H1 (cell line): Measurements from ENCODE around the gene PAQR4. TPM values are rescaled to one million over a fixed set of nuclear protein-coding genes. Genes with fewer than 3 reads are reported as not detected.

Experiments
- CTCF ChIA-PET: fragments of 300-600 bp; sonication (Branson Sonifier 250); formaldehyde crosslinking; loops from one replicate; lab custom pipeline; 2021; ENCODE audit not compliant: partially characterized antibody; lab: Charles Lee
- POLR2A ChIA-PET: fragments of 300-600 bp; sonication (Branson Sonifier 250); formaldehyde crosslinking; loops from one replicate; lab custom pipeline; 2021; ENCODE audit warnings: inconsistent platforms; ENCODE audit not compliant: partially characterized antibody; lab: Charles Lee
- DNase-seq, 2 experiments: peaks; one replicate each; pipeline versions ENCODE4 v3.0.0 to v3.0.0-alpha.2; 2010 to 2022; ENCODE audit warnings: low spot score in 2 of 2, low read depth in 1 of 2, mixed read lengths in 1 of 2
- FAIRE-seq: peaks from 2 replicates; lab custom pipeline; 2011; peaks lifted over from hg19 to GRCh38; lab: Jason Lieb, UNC
- H2AFZ ChIP-seq: 2 replicates; pipeline ENCODE4 v1.8.1; 2012; ENCODE audit warnings: low read length, inconsistent platforms
- H2AK5ac ChIP-seq: 2 replicates; pipeline ENCODE4 v1.6.1; 2013; ENCODE audit warnings: low read depth, low read length
- H2BK120ac ChIP-seq: replicated peaks from 2 replicates; pipeline ENCODE3; 2013; ENCODE audit warnings: low read depth, low read length, inconsistent platforms
- H2BK12ac ChIP-seq: 2 replicates; pipeline ENCODE4 v1.6.1; 2013; ENCODE audit warnings: low read depth, low read length
- H2BK15ac ChIP-seq: 2 replicates; pipeline ENCODE4 v1.6.1; 2013; ENCODE audit warnings: low read length
- H2BK20ac ChIP-seq: 2 replicates; pipeline ENCODE4 v1.6.1; 2013; ENCODE audit warnings: low read length
- H2BK5ac ChIP-seq: 2 replicates; pipeline ENCODE4 v1.6.1; 2013; ENCODE audit warnings: low read depth, low read length
- H3K14ac ChIP-seq: 2 replicates; pipeline ENCODE4 v1.6.1; 2013; ENCODE audit warnings: inconsistent platforms; ENCODE audit not compliant: insufficient read length
- H3K18ac ChIP-seq: 2 replicates; pipeline ENCODE4 v1.6.1; 2013; ENCODE audit warnings: low read length; ENCODE audit errors: extremely low read depth
- H3K23ac ChIP-seq: 2 replicates; pipeline ENCODE4 v1.6.1; 2013; ENCODE audit warnings: inconsistent platforms; ENCODE audit not compliant: insufficient read length
- H3K23me2 ChIP-seq: 2 replicates; pipeline ENCODE4 v1.6.1; 2013; ENCODE audit warnings: low read depth, low read length
- H3K27ac ChIP-seq: 2 replicates; pipeline ENCODE4 v1.6.1; 2011; ENCODE audit warnings: low read depth, low read length, inconsistent platforms
- H3K27me3 ChIP-seq, 4 experiments: replicated peaks in 1 of 4; 1 replicate in 1 of 4; 2 replicates in 3 of 4; pipeline versions ENCODE4 v1.6.1 to v1.8.1; 2011 to 2013; ENCODE audit warnings: low read length in 3 of 4, mild to moderate bottlenecking in 3 of 4, inconsistent platforms in 2 of 4, mixed read lengths in 2 of 4, moderate library complexity in 1 of 4; ENCODE audit not compliant: control insufficient read depth in 3 of 4, insufficient read depth in 3 of 4; ENCODE audit errors: extremely low read depth in 1 of 4
- H3K36me3 ChIP-seq, 4 experiments: 2 replicates each; pipeline versions ENCODE4 v1.6.1 to v1.8.1; 2011 to 2013; ENCODE audit warnings: mild to moderate bottlenecking in 4 of 4, low read length in 3 of 4, moderate library complexity in 2 of 4, control low read depth in 1 of 4, inconsistent platforms in 1 of 4; ENCODE audit not compliant: insufficient read depth in 4 of 4, control insufficient read depth in 2 of 4
- H3K4ac ChIP-seq: replicated peaks from 2 replicates; pipeline ENCODE3; 2013; ENCODE audit warnings: low read length, low read depth, mixed read lengths, inconsistent platforms; ENCODE audit not compliant: insufficient read length
- H3K4me1 ChIP-seq, 4 experiments: replicated peaks in 1 of 4; 1 replicate in 1 of 4; 2 replicates in 3 of 4; pipeline versions ENCODE4 v1.6.1 to v1.8.1; 2011 to 2013; ENCODE audit warnings: low read length in 3 of 4, inconsistent platforms in 2 of 4, mixed read lengths in 1 of 4; ENCODE audit not compliant: insufficient read depth in 4 of 4, control insufficient read depth in 3 of 4
- H3K4me2 ChIP-seq, 2 experiments: 2 replicates each; pipeline versions ENCODE4 v1.6.1 to v1.8.1; 2011 to 2013; ENCODE audit warnings: low read depth in 2 of 2, low read length in 2 of 2, control low read depth in 1 of 2, inconsistent platforms in 1 of 2, mild to moderate bottlenecking in 1 of 2; ENCODE audit not compliant: insufficient read depth in 1 of 2
- H3K4me3 ChIP-seq, 4 experiments: fragments of 200-600, 300-600 bp in 1 of 4; sonication (generic), shearing (Covaris generic), sonication (Bioruptor Twin) in 1 of 4; 2 replicates each; pipeline versions ENCODE4 v1.5.1 to v1.8.1; 2011 to 2016; ENCODE audit warnings: low read length in 4 of 4, low read depth in 3 of 4, control low read depth in 2 of 4, inconsistent platforms in 2 of 4, mild to moderate bottlenecking in 2 of 4, mixed read lengths in 1 of 4, moderate library complexity in 1 of 4; ENCODE audit not compliant: insufficient read depth in 2 of 4; ENCODE audit errors: extremely low read depth in 1 of 4
- H3K56ac ChIP-seq: replicated peaks from 2 replicates; pipeline ENCODE3; 2013; ENCODE audit warnings: low read depth, mild to moderate bottlenecking, mixed read lengths, low read length, inconsistent platforms; ENCODE audit not compliant: insufficient read length
- H3K79me1 ChIP-seq: 2 replicates; pipeline ENCODE4 v1.6.1; 2013; ENCODE audit warnings: low read depth, low read length, control low read depth
- H3K79me2 ChIP-seq, 2 experiments: 2 replicates each; pipeline versions ENCODE4 v1.6.1 to v1.8.1; 2012 to 2013; ENCODE audit warnings: low read length in 2 of 2, mild to moderate bottlenecking in 2 of 2, inconsistent platforms in 1 of 2; ENCODE audit not compliant: insufficient read depth in 2 of 2, control insufficient read depth in 1 of 2
- H3K9ac ChIP-seq, 4 experiments: replicated peaks in 1 of 4; 1 replicate in 1 of 4; 2 replicates in 3 of 4; pipeline versions ENCODE4 v1.6.1 to v1.8.1; 2011 to 2013; ENCODE audit warnings: low read depth in 3 of 4, low read length in 3 of 4, control low read depth in 2 of 4, mild to moderate bottlenecking in 2 of 4, moderate library complexity in 2 of 4, inconsistent platforms in 1 of 4; ENCODE audit errors: extremely low read depth in 1 of 4
- H3K9me3 ChIP-seq, 2 experiments: 2 replicates each; pipeline versions ENCODE4 v1.6.1 to v1.8.1; 2012 to 2013; ENCODE audit warnings: mild to moderate bottlenecking in 2 of 2, moderate library complexity in 2 of 2, control low read depth in 1 of 2, inconsistent platforms in 1 of 2, low read depth in 1 of 2, low read length in 1 of 2, mixed read lengths in 1 of 2; ENCODE audit not compliant: insufficient read depth in 2 of 2
- H4K20me1 ChIP-seq, 2 experiments: replicated peaks in 1 of 2; 2 replicates each; pipeline versions ENCODE3 to v1.8.1; 2011 to 2013; ENCODE audit warnings: inconsistent platforms in 2 of 2, low read length in 2 of 2, mild to moderate bottlenecking in 1 of 2; ENCODE audit not compliant: insufficient read depth in 2 of 2, control insufficient read depth in 1 of 2
- H4K5ac ChIP-seq: 2 replicates; pipeline ENCODE4 v1.6.1; 2013; ENCODE audit warnings: low read length, low read depth, mixed read lengths, inconsistent platforms; ENCODE audit not compliant: insufficient read length
- H4K8ac ChIP-seq: 2 replicates; pipeline ENCODE4 v1.8.0; 2013; ENCODE audit warnings: mild to moderate bottlenecking, moderate library complexity, low read length, inconsistent platforms; ENCODE audit not compliant: insufficient read depth; ENCODE audit errors: extremely low read depth
- H4K91ac ChIP-seq: replicated peaks from 2 replicates; pipeline ENCODE3; 2013; ENCODE audit warnings: low read length, mixed read lengths, inconsistent platforms; ENCODE audit not compliant: insufficient read length
- MAX ChIP-seq: IDR thresholded peaks from 2 replicates; pipeline ENCODE4 v1.6.1; 2012; ENCODE audit warnings: inconsistent platforms
- POLR2A ChIP-seq, 2 experiments: IDR thresholded peaks; 1 replicate in 1 of 2; 2 replicates in 1 of 2; pipeline ENCODE4 v1.6.1; 2011; ENCODE audit warnings: low read depth in 2 of 2, low read length in 2 of 2, mild to moderate bottlenecking in 2 of 2; ENCODE audit errors: control extremely low read depth in 1 of 2
- TAF7 ChIP-seq: optimal IDR thresholded peaks from 2 replicates; pipeline ENCODE3; 2011; ENCODE audit warnings: low read depth, mild to moderate bottlenecking, inconsistent platforms, low read length, moderate library complexity, borderline replicate concordance
- WGBS, 2 experiments: shearing (Covaris generic) in 1 of 2; methylation state at CpG; one replicate each; pipeline versions ENCODE4 v1.1.6 to v1.1.7; 2013 to 2015; ENCODE audit warnings: low lambda C conversion rate in 2 of 2, mixed read lengths in 2 of 2, inconsistent platforms in 1 of 2, low coverage in 1 of 2, missing lambda C conversion rate in 1 of 2; ENCODE audit not compliant: insufficient replicate concordance in 2 of 2, insufficient coverage in 1 of 2, insufficient read length in 1 of 2; ENCODE audit errors: extremely low coverage in 1 of 2, missing lambda C conversion rate in 1 of 2; 5-methylcytosine and 5-hydroxymethylcytosine counted together
- polyA plus RNA-seq, 7 experiments: library from polyadenylated mRNA; depleted of rRNA in 3 of 7; stranded (reverse) in 5 of 7; unstranded in 2 of 7; fragments of >200 nt in 5 of 7; fragments of 200-250 nt in 2 of 7; gene quantifications; 1 replicate in 5 of 7; 2 replicates in 1 of 7; 4 replicates in 1 of 7; pipeline versions ENCODE4 v1.2.1 to v1.2.3, GENCODE V29; 2011 to 2013; ENCODE audit warnings: missing spikeins in 2 of 7, mixed read lengths in 2 of 7
- total RNA-seq: library from RNA; stranded (reverse); fragmentation: NEBNext Ultra II Directional; extraction: Animal tissue kit (Norgen Biotek cat#: 25700); gene quantifications from 2 replicates; pipeline ENCODE4 v1.2.1, GENCODE V29; 2021

PAQR4 gene
- total and polyA plus RNA-seq, 2 of the 8 experiments (the other 6 are each of a cell fraction or from before 2014, with no cell fraction given) = 28.2 to 34.6 TPM

GRCh38 chr16:3022684-3023414 is 53.7 kb downstream of the PAQR4 start:
- POLR2A ChIA-PET = interaction anchor here (0.8 to 35.7 kb wide), 13 partner anchors 6 to 112 kb away, joined by 3 to 1808 read pairs (median 43); partner anchors contain the start of genes BICDL2, CLDN6, CLDN9 and HCFC1R1
- FAIRE-seq (no peak), DNase-seq (peak in 1 of 2 experiments; percentile 53)
- no peaks in the 10 kb centered on the region for H3K27me3 ChIP-seq
- H3K4me3 ChIP-seq = peak overlapping the region; percentile 39 to 97 (median 94)
- no peak overlapping the region for H4K8ac ChIP-seq
- H4K91ac ChIP-seq = peak overlapping the region; percentile 12
- peaks cover 0 to 22% (median 20%) of the 10 kb centered on the region in 4 experiments; a peak in 6 of 7 replicates for H3K4me1 ChIP-seq
- H2BK120ac ChIP-seq = no peak overlapping the region
- peak overlapping the region; percentile 94 for H3K27ac ChIP-seq
- H3K4me2 ChIP-seq = peak overlapping the region; percentile 83 to 88
- no peak overlapping the region for H4K5ac ChIP-seq
- peaks cover 0 to 4% of the 10 kb centered on the region in 2 experiments; a peak in 1 of 4 replicates for H3K79me2 ChIP-seq
- 28% methylated on average over 6 of the region's 8 CpGs; no CpG with 5 or more reads in 1 of the 2 experiments for WGBS, 2 experiments
- no peak overlapping the region for H3K56ac ChIP-seq
- H3K23me2 ChIP-seq = peaks cover 19% of the 10 kb centered on the region; the same call in 1 of the 2 replicates
- H4K20me1 ChIP-seq = peaks cover 5 to 23% of the 10 kb centered on the region in 2 experiments
- CTCF ChIA-PET = interaction anchor here (1.2 to 23.8 kb wide), 9 partner anchors 9 to 103 kb away, joined by 3 to 639 read pairs (median 5); partner anchors contain the start of genes CLDN9 and ZSCAN10
- H2BK12ac ChIP-seq = peak overlapping the region; percentile 96
- TF ChIP-seq MAX (no peak), TAF7 (peak; percentile 32), POLR2A (IDR thresholded peaks at IDR 0.05; ENCODE audit: control extremely low read depth in 1 of 2, low read depth in 2 of 2, low read length in 2 of 2) (peak in 1 of 2 experiments; percentile 40; a peak in 2 of 3 replicates)
- peak overlapping the region; percentile 94; the same call in 1 of the 2 replicates for H2AK5ac ChIP-seq
- H2AFZ ChIP-seq = no peak overlapping the region
- H3K14ac ChIP-seq = no peak overlapping the region
- H3K23ac ChIP-seq = no peak overlapping the region
- H2BK5ac ChIP-seq = peak overlapping the region; percentile 97
- peak overlapping the region; percentile 31; the same call in 1 of the 2 replicates for H2BK15ac ChIP-seq
- peaks cover 0 to 19% (median 11%) of the 10 kb centered on the region in 4 experiments; a peak in 7 of 8 replicates for H3K36me3 ChIP-seq
- H3K9ac ChIP-seq = peak overlapping the region in 3 of 4 experiments; percentile 45 to 89 (median 89); a peak in 5 of 7 replicates
- no peak overlapping the region for H3K4ac ChIP-seq
- no peaks in the 10 kb centered on the region for H3K79me1 ChIP-seq
- H3K9me3 ChIP-seq = no peaks in the 10 kb centered on the region
- H3K18ac ChIP-seq = peak overlapping the region; percentile 93
- H2BK20ac ChIP-seq = 0 out of 2 replicates have a peak overlapping the region, but pooled peaks have one; percentile 61
